GM18519 (cell line): ENCODE measurements around the gene IDH3A.

Experiments used
- ATAC-seq: cut with Tn5 transposase; IDR thresholded peaks from one replicate; pipeline ENCODE4 v1.9.1; 2021; ENCODE audit warnings: mild to moderate bottlenecking, moderate library complexity; ENCODE audit not compliant: unreplicated experiment, low FRiP score

Gene IDH3A

GRCh38 chr15:78162038-78162437 is 12.9 kb downstream of the IDH3A start:
- no peak for ATAC-seq

- no peak for ATAC-seq
Observed at GRCh38 chr15:78164010-78164409, 14.8 kb downstream of the IDH3A start.

DNA sequence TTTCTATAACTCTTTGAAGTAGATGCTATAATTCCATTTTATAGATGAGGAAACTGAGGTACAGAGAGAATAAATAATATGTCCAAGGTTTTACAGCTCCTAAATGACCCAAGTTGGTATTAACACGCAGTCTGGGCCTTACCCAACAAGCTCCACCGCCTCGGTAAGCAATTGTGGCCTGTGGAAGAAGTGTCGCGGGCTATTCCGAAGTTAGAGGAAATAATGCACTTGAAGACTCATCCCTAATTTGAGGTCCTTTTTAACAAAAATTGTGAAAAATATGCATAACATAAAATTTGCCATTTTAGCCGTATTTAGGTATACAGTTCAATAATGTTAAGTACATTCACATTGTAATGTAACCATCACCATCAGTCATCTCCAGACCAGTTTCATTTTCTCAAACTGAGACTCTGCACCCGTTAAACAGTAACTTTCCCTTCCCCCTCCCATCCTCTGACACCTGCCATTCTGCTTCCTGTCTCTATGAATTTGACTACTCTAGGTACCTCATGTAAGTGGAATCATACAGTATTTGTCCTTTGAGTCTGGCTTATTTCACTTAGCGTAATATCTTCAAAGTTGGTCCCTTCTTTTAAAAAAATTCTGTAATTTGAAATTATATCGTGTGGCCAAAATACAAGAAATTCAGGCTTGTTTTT is 18.2 kb downstream of the IDH3A start:
- no peak for ATAC-seq

GRCh38 chr15:78168608-78169007 is 19.4 kb downstream of the IDH3A start:
- no peak for ATAC-seq

GRCh38 chr15:78170848-78171773 is 21.9 kb downstream of the IDH3A start:
- ATAC-seq = no peak

GRCh38 chr15:78171864-78172472 is 22.8 kb downstream of the IDH3A start:
- ATAC-seq = no peak

DNA sequence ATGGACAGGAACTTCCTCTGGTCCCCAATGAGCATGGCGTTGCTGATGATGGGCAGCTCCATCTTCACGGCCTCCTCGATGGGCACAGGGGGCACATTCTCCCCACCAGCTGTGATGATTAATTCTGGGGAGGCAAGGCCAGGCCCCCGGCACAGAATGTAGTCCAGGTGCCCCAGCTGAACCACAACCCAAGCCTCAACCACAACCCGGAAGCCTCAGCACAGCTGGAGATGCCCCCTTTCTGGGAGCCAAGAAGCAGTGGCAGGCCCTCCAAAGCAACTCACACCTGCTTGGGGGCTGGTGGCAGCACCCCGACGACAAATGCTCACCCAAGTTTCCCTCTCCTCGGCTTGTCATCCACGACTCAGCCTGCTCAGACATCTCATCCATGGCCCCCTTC is 25.2 kb downstream of the IDH3A start:
- no peak for ATAC-seq

GRCh38 chr15:78175330-78175729 is 26.2 kb downstream of the IDH3A start:
- no peak for ATAC-seq

- no peak for ATAC-seq
Observed at GRCh38 chr15:78177447-78177873, 28.3 kb downstream of the IDH3A start.

- ATAC-seq = no peak
Observed at GRCh38 chr15:78178064-78178463, 28.9 kb downstream of the IDH3A start.

DNA sequence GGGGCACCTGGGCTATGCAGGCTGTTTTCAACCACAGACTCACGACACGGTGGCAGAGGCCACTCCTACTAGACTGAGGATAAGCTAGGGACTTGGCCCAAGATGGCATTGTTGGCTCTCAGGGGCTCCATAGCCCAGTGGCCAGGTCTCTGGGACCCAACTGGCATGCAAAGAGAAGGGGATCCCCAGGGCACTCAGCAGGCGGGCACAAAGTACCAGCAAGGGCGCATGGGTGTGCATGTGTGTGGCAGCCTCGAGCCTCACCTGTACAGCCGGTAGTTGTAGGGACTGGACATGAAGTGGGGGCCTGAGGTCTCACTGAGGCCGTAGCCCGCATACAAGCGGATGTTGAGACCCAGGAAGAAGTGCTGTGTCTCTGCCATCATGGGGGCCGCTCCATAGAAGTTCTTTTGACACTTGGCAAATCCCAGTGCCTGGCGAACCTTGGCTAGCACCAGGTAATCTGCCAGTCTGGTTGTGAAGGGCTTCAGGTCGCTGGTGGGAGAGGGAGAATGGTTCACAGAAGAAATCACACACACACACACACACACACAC is 30.2 kb downstream of the IDH3A start:
- no peak for ATAC-seq

GRCh38 chr15:78179906-78180305 is 30.7 kb downstream of the IDH3A start:
- no peak for ATAC-seq

DNA sequence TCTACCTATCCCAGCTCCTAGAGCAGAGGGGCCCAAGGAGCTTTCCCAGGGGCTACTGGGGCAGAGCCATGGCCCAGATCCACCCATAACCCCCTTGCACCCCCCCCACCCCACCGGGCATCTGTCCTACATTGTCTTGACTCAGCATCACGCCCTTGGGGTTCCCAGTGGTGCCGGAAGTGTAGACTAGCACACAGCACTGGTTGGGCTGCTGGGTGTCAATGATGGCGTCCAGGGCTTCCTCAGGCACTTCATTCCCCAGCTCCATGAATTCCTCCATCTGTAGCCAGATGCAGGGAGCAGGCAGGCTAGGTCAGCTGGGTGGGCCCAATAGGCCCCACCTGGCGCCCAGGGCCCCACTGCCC is 33.2 kb downstream of the IDH3A start:
- no peak for ATAC-seq

- no peak for ATAC-seq
Observed at GRCh38 chr15:78182821-78183220, 33.7 kb downstream of the IDH3A start.

- no peak for ATAC-seq
Observed at GRCh38 chr15:78192826-78193594, 43.8 kb downstream of the IDH3A start.

GRCh38 chr15:78193731-78194567 is 44.8 kb downstream of the IDH3A start:
- no peak for ATAC-seq

DNA sequence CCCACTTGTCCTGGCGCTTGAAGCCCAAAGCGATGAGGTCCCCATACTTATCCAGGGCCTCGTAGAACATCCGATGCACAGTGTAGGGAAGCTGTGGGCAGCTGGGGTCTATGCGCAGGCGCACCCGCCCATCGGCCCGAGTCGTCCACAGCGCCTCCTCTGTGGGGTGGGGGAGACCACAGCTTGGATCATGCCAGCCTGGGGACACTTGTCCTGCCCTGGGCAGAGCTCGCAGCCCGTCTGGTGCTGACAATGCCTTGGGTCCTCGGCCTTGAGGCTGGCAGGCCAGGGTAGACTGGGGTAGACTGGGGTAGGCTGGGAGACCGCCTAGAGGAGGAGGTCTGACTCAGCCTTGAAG is 45.4 kb downstream of the IDH3A start:
- ATAC-seq = no peak

GRCh38 chr15:78195735-78196201 is 46.6 kb downstream of the IDH3A start:
- ATAC-seq = no peak

- ATAC-seq = no peak
Observed at GRCh38 chr15:78197632-78198031, 48.5 kb downstream of the IDH3A start.
